ENCODE results near the gene MUL1. TPM values are rescaled to one million over a fixed set of nuclear protein-coding genes. Genes with fewer than 3 reads are reported as not detected.

The MUL1 gene
- total RNA-seq, 1 experiment from 2014 or later, result 22.8 TPM

DNA sequence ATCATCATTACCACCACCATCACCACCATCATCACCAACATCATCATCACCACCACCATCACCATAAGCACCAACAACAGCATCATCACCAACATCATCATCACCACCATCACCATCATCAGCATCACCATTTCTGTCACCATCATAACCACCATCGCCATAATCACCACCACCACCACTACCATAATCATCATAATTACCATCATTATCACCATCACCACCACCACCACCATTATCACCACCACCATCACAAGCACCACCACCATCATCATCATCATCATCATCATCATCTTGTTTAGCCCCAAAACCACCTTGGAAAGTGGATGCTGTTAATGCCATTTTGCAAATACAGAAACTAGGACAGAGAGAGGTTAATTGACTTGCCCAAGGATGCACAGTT lies 44.4 kb downstream of the MUL1 start:
- Histone ChIP-seq H3K9me2 (ENCODE audit: insufficient read depth) (no peaks in the 10 kb centered on the region), H3K27ac (no peak overlapping the region), H3K36me3 (ENCODE audit: low read depth) (no peaks in the 10 kb centered on the region), H2AFZ (no peak overlapping the region), H4K20me1 (ENCODE audit: insufficient read depth) (no peaks in the 10 kb centered on the region), H3K9me3 (ENCODE audit: insufficient read depth, low read depth) (no peaks in the 10 kb centered on the region), H3K27me3 (ENCODE audit: insufficient read depth, low read depth) (no peaks in the 10 kb centered on the region), H3K4me1 (replicated peaks; ENCODE audit: insufficient read depth) (no peaks in the 10 kb centered on the region), H3K79me2 (ENCODE audit: low read depth) (no peaks in the 10 kb centered on the region), H3F3A (ENCODE audit: insufficient read depth, low read depth) (no peaks in the 10 kb centered on the region), H3K4me3 (no peak overlapping the region), H3K4me2 (no peak overlapping the region)
- CTCF ChIA-PET, result no interaction called here
- no peak for DNase-seq
- no TSS peak for BruUV-seq (replicated peaks)
- intact Hi-C loops (cut with micrococcal nuclease; ENCODE audit: unreplicated experiment), result no loop called here
- POLR2A ChIA-PET (ENCODE audit: unreplicated experiment), result no interaction called here
- TF ChIP-seq, protein P1, sequence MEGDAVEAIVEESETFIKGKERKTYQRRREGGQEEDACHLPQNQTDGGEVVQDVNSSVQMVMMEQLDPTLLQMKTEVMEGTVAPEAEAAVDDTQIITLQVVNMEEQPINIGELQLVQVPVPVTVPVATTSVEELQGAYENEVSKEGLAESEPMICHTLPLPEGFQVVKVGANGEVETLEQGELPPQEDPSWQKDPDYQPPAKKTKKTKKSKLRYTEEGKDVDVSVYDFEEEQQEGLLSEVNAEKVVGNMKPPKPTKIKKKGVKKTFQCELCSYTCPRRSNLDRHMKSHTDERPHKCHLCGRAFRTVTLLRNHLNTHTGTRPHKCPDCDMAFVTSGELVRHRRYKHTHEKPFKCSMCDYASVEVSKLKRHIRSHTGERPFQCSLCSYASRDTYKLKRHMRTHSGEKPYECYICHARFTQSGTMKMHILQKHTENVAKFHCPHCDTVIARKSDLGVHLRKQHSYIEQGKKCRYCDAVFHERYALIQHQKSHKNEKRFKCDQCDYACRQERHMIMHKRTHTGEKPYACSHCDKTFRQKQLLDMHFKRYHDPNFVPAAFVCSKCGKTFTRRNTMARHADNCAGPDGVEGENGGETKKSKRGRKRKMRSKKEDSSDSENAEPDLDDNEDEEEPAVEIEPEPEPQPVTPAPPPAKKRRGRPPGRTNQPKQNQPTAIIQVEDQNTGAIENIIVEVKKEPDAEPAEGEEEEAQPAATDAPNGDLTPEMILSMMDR (conservative IDR thresholded peaks at IDR 0.05), result no peak
- TF ChIP-seq EZH2 (IDR thresholded peaks at IDR 0.05; ENCODE audit: low read depth), result no peak

DNA sequence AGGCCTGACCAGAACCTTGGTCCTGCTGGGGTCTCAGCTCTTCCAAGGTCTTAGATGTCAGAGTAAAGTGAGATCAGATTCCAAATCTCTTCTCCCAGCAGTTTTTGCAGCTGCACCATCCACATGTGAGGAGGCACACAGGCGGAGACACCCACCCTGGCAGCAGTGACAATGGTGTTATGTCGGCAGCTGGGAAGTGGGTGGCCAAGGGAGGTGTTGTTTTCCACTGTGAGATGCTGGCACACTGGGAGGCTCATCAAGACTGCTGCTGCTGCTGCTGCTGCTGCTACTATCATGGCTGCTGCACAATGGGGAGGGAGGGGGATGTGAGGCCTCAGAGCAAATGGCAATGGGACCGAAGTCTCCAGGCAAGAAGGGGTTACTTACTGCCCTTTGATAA lies 45.6 kb downstream of the MUL1 start:
- CTCF ChIA-PET, result interaction anchor here (0.6 kb wide), 1 partner anchor 29 kb away, joined by 9 read pairs; no protein-coding TSS in a partner anchor
- Histone ChIP-seq H3K9me3 (ENCODE audit: insufficient read depth, low read depth) (no peaks in the 10 kb centered on the region), H3K36me3 (ENCODE audit: low read depth) (no peaks in the 10 kb centered on the region), H3K27ac (no peak overlapping the region), H3K4me1 (replicated peaks; ENCODE audit: insufficient read depth) (no peaks in the 10 kb centered on the region), H2AFZ (no peak overlapping the region), H3F3A (ENCODE audit: insufficient read depth, low read depth) (no peaks in the 10 kb centered on the region), H3K4me3 (no peak overlapping the region), H4K20me1 (ENCODE audit: insufficient read depth) (no peaks in the 10 kb centered on the region), H3K9me2 (ENCODE audit: insufficient read depth) (no peaks in the 10 kb centered on the region), H3K27me3 (ENCODE audit: insufficient read depth, low read depth) (no peaks in the 10 kb centered on the region), H3K4me2 (no peak overlapping the region), H3K79me2 (ENCODE audit: low read depth) (no peaks in the 10 kb centered on the region)
- TF ChIP-seq, protein P1 (conservative IDR thresholded peaks at IDR 0.05), result no peak
- no peak for TF ChIP-seq EZH2 (IDR thresholded peaks at IDR 0.05; ENCODE audit: low read depth)
- POLR2A ChIA-PET (ENCODE audit: unreplicated experiment), result no interaction called here
- intact Hi-C loops (cut with micrococcal nuclease; ENCODE audit: unreplicated experiment), result no loop called here
- DNase-seq, result no peak
- no TSS peak for BruUV-seq (replicated peaks)

DNA sequence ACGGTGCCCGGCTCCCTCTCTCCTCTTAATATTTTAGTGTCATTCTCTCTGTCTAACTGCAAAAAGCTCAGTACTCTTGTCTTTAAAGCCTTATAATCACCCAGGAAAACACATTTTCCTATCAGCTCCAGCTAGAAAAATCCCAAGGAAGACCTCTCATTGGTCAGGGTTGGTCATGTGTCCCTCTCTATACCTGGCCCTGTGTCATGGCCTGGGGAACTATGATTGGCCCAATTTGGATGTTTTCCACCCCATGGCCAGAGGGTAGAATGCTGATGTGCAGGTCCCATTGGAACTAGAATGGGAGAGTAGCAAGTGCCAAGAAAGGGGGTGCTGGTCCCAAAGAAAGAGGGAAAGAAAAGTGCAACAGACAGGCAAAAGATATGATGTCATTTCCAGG lies 49.2 kb downstream of the MUL1 start:
- no peaks in the 10 kb centered on the region for H4K20me1 ChIP-seq (ENCODE audit: insufficient read depth)
- H3K79me2 ChIP-seq (ENCODE audit: low read depth), result no peaks in the 10 kb centered on the region
- CTCF ChIA-PET, result no interaction called here
- H3K4me3 ChIP-seq, result no peak overlapping the region
- no peak overlapping the region for H3K27ac ChIP-seq
- TF ChIP-seq, protein P1 (conservative IDR thresholded peaks at IDR 0.05), result no peak
- no peak for TF ChIP-seq EZH2 (IDR thresholded peaks at IDR 0.05; ENCODE audit: low read depth)
- no peaks in the 10 kb centered on the region for H3K4me1 ChIP-seq (replicated peaks; ENCODE audit: insufficient read depth)
- no TSS peak for BruUV-seq (replicated peaks)
- no peak overlapping the region for H2AFZ ChIP-seq
- DNase-seq, result no peak
- no peaks in the 10 kb centered on the region for H3K9me2 ChIP-seq (ENCODE audit: insufficient read depth)
- intact Hi-C loops (cut with micrococcal nuclease; ENCODE audit: unreplicated experiment), result no loop called here
- H3K4me2 ChIP-seq, result no peak overlapping the region
- H3K36me3 ChIP-seq (ENCODE audit: low read depth), result no peaks in the 10 kb centered on the region
- POLR2A ChIA-PET (ENCODE audit: unreplicated experiment), result no interaction called here
- H3F3A ChIP-seq (ENCODE audit: insufficient read depth, low read depth), result no peaks in the 10 kb centered on the region
- no peaks in the 10 kb centered on the region for H3K27me3 ChIP-seq (ENCODE audit: insufficient read depth, low read depth)
- no peaks in the 10 kb centered on the region for H3K9me3 ChIP-seq (ENCODE audit: insufficient read depth, low read depth)
